AG10803 (cell line): ENCODE data around the gene POLE3.
A peak's percentile ranks its signal among the peaks of the same experiment; 100 is the strongest.
"Not testable (repeated sequence)": the region's sequence is repeated elsewhere in the genome, so short reads cannot be mapped to it uniquely, and the experiment has no call there.

Experiments used
- DNase-seq: peaks from one replicate; pipeline ENCODE4 v3.0.0; 2010; ENCODE audit warnings: low read depth
- H3K4me3 ChIP-seq: 2 replicates; pipeline ENCODE4 v1.5.1; 2011; ENCODE audit warnings: mild to moderate bottlenecking, low read length, control low read depth
- TF ChIP-seq, protein P1 (sequence below): conservative IDR thresholded peaks from 2 replicates; pipeline ENCODE4 v1.5.1; 2011; ENCODE audit warnings: mild to moderate bottlenecking, low read length, control low read depth, inconsistent platforms

POLE3 gene

DNA sequence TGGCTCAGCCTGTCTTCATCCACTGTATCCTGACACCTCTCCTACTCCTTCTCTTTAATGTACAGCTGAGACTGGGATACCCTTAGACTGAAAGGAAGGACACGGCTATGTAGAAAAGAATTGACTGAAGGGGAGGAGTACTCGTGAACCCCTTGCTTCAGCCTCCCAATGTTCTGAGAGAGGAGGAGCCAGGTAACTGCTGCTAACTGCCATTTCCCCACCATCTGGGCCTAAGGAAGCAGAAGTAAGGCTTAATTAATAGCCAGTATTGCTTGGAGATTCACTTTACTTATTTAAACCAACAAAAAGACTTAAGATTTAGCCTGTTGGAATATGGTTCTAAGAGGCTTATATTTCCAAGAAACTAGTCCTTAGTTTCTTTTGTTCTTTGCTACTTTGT is 34.3 kb upstream of the POLE3 start:
- DNase-seq: no peak
- TF ChIP-seq, protein P1, sequence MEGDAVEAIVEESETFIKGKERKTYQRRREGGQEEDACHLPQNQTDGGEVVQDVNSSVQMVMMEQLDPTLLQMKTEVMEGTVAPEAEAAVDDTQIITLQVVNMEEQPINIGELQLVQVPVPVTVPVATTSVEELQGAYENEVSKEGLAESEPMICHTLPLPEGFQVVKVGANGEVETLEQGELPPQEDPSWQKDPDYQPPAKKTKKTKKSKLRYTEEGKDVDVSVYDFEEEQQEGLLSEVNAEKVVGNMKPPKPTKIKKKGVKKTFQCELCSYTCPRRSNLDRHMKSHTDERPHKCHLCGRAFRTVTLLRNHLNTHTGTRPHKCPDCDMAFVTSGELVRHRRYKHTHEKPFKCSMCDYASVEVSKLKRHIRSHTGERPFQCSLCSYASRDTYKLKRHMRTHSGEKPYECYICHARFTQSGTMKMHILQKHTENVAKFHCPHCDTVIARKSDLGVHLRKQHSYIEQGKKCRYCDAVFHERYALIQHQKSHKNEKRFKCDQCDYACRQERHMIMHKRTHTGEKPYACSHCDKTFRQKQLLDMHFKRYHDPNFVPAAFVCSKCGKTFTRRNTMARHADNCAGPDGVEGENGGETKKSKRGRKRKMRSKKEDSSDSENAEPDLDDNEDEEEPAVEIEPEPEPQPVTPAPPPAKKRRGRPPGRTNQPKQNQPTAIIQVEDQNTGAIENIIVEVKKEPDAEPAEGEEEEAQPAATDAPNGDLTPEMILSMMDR: no peak
- no peak overlapping the region for H3K4me3 ChIP-seq

DNA sequence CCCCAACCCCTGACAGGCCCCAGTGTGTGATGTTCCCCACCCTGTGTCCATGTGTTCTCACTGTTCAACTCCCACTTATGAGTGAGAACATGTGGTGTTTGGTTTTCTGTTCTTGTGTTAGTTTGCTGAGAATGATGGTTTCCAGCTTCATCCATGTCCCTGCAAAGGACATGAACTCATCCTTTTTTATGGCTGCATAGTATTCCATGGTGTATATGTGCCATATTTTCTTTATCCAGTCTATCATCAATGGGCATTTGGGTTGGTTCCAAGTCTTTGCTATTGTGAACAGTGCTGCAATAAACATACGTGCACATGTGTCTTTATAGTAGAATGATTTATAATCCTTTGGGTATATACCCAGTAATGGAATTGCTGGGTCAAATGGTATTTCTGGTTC is 27.2 kb upstream of the POLE3 start:
- DNase-seq, H3K4me3 ChIP-seq: not testable (repeated sequence)

DNA sequence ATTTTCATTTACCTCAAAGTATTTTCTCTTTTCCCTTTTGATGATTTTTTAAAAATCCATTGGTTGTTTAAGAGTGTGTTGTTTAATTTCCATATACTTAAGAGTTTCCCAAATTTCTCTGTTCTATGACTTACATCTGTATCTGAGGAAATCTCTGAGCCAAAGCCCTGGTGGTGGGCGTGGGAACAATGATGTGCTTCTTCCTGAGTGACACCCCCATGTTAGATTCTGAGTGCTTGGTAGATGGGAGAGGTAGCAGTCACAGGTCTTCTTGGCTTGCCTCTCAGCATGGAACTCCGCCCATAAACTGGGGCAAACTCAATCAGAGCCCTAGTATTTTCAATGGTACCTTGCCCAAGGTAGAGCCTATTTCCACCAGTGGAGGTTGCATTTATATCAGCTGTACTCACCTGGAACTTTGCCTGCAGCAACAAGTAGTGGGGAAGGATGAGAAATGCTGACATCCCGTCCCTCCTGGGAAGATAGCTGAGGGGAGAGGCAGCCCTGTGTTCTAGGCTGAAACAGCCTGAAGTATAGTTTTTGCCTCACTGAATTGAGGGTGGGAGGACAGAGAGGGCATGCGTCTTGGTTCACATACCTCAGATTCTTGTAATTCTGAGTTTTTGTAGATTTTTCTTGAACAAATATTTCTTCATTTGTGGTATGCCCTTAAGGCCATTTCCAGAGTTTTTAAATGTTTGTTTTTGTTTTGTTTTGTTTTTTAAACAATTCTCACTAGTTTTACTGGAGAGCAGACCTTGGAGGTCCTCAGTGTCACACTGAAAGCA is 26.4 kb upstream of the POLE3 start:
- peak; percentile 48 for DNase-seq
- H3K4me3 ChIP-seq: no peak overlapping the region
- TF ChIP-seq, protein P1: no peak

- TF ChIP-seq, protein P1: no peak
- DNase-seq: no peak
- H3K4me3 ChIP-seq: no peak overlapping the region
Measured at GRCh38 chr9:113431191-113431590, 20.7 kb upstream of the POLE3 start.

- H3K4me3 ChIP-seq: no peak overlapping the region
- DNase-seq: peak; percentile 23
- TF ChIP-seq, protein P1: no peak
Measured at GRCh38 chr9:113428062-113428615, 17.7 kb upstream of the POLE3 start.

DNA sequence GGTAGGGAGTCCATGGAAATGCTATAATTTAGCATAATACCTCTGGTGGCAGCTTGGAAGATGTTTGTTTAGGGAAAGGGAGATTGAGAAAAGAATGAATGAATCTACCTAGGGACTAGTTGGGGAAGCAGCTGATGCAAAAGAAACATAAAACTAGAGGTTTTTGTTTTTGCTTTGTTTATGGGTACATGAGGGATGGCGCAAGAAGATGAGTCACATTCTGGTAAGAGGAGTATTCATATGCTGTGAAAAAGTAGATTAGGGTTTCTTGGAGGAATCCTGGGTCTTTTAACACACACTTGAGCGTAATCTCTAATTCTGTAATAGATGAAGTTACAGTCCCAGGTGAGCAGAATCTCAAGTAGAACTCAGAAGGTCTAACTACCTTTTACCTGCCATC is 17.2 kb upstream of the POLE3 start:
- no peak overlapping the region for H3K4me3 ChIP-seq
- DNase-seq: peak; percentile 61
- TF ChIP-seq, protein P1: no peak

GRCh38 chr9:113426701-113427100 is 16.2 kb upstream of the POLE3 start:
- TF ChIP-seq, protein P1: no peak
- DNase-seq: no peak
- no peak overlapping the region for H3K4me3 ChIP-seq
